ENCODE measurements around the gene BMP8B.
"Not testable (repeated sequence)": the region's sequence is repeated elsewhere in the genome, so short reads cannot be mapped to it uniquely, and the experiment has no call there.

BMP8B gene

GRCh38 chr1:39788758-39789570 is at the start of gene BMP8B:
Gene BMP8B (minus strand): TSS chr1:39788865. CDS start chr1:39788485, 380 bp downstream.
- peak; percentile 99 for DNase-seq

- no peak for DNase-seq
These were observed 48.0 kb upstream of the BMP8B start for GRCh38 chr1:39836595-39837110.

DNA sequence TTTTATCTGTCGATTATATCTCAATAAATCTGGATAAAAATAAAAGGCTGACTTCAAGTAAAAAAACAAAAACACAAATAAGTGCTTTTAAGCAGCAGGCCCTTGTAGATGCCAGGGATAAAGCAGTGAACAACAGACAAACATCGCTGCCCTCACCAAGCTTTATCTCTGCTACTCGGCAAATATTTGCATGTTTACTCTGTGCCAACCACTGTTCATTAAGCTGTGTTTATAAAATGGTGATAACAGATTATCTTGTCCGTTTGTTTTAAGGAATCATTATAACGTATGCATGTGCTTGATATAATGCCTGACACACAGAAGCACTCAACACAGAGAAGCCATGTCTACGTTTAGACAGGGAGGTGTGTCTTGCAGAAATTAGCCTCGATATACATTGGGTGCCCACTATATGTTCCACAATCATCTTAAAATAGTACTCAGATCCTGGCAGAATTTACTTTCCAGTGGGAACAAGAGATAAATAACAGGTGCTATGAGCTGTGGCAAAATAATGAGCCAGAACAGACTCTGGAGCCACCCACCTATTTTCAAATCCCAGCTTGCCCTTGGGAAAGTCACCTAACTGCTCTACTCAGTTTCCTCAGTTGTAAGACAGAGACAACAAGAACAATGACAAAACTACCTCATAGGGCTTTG is 47.4 kb upstream of the BMP8B start:
- peak; percentile 98 for DNase-seq

DNA sequence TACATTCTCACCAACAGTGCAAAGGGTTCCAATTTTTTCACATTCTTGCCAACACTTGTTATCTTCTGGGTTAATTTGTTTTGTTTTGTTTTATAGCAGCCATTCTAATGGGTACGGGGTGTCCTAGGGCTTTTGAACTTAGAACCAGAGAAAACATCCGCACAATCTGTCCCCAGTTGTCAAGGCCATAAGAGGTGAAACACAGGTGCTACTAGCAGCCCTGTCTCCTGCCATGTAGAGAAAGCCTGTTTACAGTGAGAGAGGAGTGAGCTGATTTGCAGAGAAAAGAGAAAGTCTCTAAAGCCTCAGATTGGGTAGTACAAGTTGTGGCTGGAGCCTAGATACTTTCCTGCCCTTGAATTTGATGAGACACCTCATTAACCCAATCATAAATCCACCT is 46.4 kb upstream of the BMP8B start:
- DNase-seq, result no peak

DNA sequence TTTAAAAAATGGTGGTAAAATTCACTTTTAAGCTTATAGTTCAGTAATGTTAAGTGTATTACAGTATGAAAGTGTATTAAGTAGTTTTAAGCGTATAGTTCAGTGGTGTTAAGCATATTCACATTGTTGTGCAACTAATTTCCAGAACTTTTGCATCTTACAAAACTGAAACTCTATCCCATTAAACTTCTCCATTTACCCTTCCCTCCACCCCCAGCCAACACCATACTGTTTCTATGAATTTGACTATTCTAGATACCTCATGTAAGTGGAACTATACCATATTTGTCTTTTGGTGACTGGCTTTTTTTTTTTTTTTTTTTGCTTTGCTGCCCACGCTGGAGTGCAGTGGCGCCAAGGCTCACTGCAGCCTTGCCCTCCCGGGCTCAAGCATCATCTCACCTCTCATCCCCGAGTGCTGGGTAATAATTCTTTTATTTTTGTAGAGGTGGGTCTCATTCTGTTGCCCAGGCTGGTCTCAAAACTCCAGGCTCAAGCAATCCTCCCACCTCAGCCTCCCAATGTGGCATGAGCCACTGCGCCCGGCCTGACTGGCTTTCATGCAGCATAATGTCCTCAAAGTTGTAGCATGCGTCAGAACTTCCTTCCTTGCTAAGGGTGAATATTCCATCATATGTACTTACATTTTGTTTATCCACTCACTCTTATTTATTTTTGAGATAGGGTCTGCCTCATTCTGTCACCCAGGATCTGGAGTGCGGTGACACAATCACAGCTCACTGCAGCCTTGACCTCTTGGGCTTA is 45.1 kb upstream of the BMP8B start:
- DNase-seq, result no peak

DNA sequence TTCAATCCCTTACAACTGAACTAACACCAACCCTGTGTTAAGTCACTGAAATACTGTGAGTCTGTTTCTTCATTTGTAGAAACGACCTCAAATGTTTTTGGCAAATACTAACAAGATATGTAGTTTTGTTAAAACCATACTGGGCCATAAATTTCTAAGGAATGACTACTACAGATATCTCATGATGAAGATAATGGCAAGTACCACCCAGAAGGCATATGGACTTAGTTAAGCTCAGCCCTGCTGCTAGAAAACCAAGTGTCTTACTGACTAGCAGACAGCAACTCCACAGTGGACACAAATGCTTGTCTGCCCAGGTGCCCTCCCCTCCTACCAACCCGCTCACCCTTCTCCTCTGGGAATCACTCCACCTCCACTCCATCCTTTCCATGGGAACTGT is 44.5 kb upstream of the BMP8B start:
- no peak for DNase-seq

- DNase-seq, result no peak
These were observed 43.6 kb upstream of the BMP8B start for GRCh38 chr1:39832294-39832693.

- peak; percentile 84 for DNase-seq
These were observed 41.3 kb upstream of the BMP8B start for GRCh38 chr1:39829791-39830533.

DNA sequence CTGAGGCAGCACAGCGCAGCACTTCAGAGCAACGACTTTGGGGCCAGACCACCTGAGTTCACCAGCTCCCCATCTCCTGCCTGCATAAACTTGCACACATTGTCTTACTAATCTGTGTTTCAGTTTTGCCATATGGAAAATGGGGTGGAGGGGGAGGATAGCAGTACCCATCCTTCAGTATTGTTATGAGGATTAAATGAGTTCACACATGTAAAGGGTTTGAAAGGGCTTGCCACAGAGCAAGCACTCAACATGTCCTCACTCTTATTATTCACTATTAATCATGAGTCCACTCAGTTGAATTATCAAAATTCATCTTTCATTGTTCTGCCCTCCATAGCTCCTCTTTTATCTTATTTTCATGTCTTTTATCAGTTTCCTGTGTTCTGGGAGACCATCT is 40.1 kb upstream of the BMP8B start:
- DNase-seq, result no peak

GRCh38 chr1:39828255-39828654 is 39.6 kb upstream of the BMP8B start:
- DNase-seq, result not testable (repeated sequence)

- no peak for DNase-seq
These were observed 38.5 kb upstream of the BMP8B start for GRCh38 chr1:39827201-39827600.

GRCh38 chr1:39826583-39826982 is 37.9 kb upstream of the BMP8B start:
- DNase-seq, result peak; percentile 96

DNA sequence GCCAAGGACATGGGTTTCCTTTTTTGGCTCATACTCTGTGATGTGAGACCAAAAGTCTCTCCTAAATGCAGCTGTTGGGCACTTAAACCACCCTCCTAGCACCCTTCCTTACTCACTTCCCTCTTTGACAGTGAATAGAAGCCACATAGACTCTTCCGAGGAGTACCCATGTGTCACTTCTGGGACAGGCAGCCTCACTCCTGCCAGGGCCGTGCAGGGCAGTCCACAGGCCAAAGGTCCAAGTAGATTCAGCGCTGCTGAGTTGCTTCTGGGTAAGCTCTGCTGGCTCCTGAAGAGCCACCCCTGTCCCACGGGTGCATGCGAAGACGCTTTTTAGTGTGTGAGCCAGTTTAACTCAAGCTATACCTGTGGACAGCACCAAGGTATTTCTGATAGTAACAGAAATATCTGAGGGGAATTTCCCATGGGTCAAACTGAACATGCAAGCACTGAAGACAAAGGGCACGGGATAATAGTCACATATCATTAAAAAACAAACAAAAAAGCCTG is 36.8 kb upstream of the BMP8B start:
- DNase-seq, result peak; percentile 98

GRCh38 chr1:39823450-39823849 is 34.8 kb upstream of the BMP8B start:
- not testable (repeated sequence) for DNase-seq

DNA sequence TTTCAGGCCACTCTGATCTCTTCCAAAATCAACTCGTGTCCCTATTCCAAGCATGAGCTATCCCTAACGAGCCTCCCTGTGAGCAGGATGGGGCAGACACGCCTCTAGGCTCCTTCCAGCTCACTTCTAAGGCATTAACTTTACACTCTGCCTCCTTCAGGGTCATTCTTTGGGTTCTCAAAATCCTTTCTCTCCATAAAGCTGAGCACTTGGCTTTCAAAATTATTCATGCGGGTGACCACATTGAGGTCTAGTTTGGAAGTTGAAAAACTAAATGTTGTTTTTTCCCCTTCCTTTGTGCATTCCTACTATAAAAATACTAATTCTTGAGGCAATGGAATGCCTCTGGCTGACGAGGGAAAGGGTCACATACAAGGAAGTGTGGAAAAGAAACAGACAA is 33.5 kb upstream of the BMP8B start:
- no peak for DNase-seq

- DNase-seq, result peak; percentile 100
These were observed 30.6 kb upstream of the BMP8B start for GRCh38 chr1:39819091-39819812.

DNA sequence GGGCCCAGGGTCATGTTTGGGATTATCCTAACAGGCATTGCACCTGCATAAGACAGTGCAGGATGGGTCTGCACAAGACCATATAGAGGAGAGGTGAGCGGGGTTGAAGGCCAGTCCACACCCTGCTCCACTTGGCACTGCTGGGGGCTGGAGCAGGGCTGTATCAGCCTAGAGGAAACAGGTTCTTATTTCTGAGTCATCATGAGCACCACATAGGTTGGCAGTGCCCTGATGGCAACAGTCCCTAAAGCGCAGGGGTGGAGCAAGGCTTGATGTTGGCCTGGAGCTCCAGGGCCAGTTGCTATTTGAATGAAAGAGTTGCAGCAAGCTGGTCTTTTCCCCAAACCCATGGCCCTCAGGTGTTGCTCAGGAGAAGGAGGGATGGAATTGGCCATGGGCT is 29.8 kb upstream of the BMP8B start:
- DNase-seq, result peak; percentile 98

GRCh38 chr1:39817091-39817932 is 28.6 kb upstream of the BMP8B start:
- DNase-seq, result peak; percentile 100

DNA sequence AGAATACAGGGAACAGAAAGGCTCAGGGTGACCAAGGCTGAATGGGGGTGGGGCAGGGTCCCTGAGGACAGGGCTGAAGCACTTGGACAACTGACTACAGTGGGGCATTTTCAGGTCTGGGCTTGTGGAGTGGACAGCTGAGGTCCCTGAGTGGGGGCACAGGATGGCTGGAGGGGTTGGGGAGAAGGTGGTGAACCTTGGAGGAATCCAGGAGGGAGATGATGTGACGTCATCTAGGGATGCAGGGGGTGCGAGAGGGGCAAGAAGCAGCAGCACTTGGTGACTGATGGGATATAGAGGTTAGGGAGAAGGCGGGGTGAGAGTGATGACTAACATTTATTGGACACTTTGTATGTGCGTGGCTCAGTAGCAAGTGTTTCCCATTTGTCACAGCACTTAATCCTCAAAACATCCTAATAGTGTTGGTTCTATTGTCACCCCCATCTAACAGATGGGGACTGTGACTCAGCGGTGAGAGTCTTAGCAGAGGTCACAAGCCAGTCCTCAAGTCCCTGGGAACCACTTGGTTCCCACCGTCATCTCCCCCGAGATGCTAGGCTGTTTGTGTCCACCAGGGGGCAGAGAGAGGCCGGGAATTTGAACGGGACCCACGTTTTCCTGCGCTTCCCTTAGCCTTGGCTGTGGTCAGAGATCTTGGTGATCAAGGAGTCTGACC is 27.9 kb upstream of the BMP8B start:
- peak; percentile 99 for DNase-seq

DNA sequence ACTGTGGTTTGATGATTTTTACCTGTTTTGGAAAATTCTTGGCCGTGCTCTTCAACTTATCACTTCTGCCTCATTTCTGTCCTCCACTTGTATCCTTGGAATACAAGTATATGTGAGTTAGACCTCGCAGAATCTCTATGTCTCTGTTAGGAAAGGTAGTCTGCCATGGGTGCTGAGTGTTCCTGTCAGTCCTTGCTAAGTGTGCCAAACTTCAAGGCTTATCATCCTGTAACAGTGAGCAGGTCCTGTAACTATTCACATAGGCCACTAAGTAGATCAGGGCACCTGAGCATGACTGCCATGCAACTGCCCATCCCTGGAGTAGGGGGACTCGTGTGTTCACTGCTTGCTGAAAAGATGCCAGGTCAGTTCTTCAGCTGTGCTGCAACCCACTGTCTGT is 24.2 kb upstream of the BMP8B start:
- no peak for DNase-seq
